Measurements from ENCODE around the gene TMEM232.

The TMEM232 gene

GRCh38 chr5:110398951-110399350 is 327.5 kb downstream of the TMEM232 start:
- TF ChIP-seq CTCF (IDR thresholded peaks at IDR 0.05) = no peak
- no peak for DNase-seq (ENCODE audit: low spot score)
- Histone ChIP-seq H3K4me3 (no peak overlapping the region), H3K27ac (no peak overlapping the region)

GRCh38 chr5:110397281-110397680 is 329.2 kb downstream of the TMEM232 start:
- TF ChIP-seq CTCF (IDR thresholded peaks at IDR 0.05) = no peak
- H3K27ac ChIP-seq = no peak overlapping the region
- DNase-seq (ENCODE audit: low spot score) = no peak
- H3K4me3 ChIP-seq = no peak overlapping the region

GRCh38 chr5:110386782-110387181 is 339.7 kb downstream of the TMEM232 start:
- Histone ChIP-seq H3K27ac (no peak overlapping the region), H3K4me3 (no peak overlapping the region)
- no peak for DNase-seq (ENCODE audit: low spot score)
- no peak for TF ChIP-seq CTCF (IDR thresholded peaks at IDR 0.05)

GRCh38 chr5:110383231-110383630 is 343.2 kb downstream of the TMEM232 start:
- TF ChIP-seq CTCF (IDR thresholded peaks at IDR 0.05) = no peak
- Histone ChIP-seq H3K27ac (no peak overlapping the region), H3K4me3 (no peak overlapping the region)
- DNase-seq (ENCODE audit: low spot score) = no peak

GRCh38 chr5:110377943-110378342 is 348.5 kb downstream of the TMEM232 start:
- TF ChIP-seq CTCF (IDR thresholded peaks at IDR 0.05) = no peak
- no peak for DNase-seq (ENCODE audit: low spot score)
- Histone ChIP-seq H3K4me3 (no peak overlapping the region), H3K27ac (no peak overlapping the region)

GRCh38 chr5:110377361-110377760 is 349.1 kb downstream of the TMEM232 start:
- no peak for DNase-seq (ENCODE audit: low spot score)
- no peak overlapping the region for H3K4me3 ChIP-seq
- H3K27ac ChIP-seq = no peak overlapping the region
- TF ChIP-seq CTCF (IDR thresholded peaks at IDR 0.05) = no peak

- no peak for DNase-seq (ENCODE audit: low spot score)
- Histone ChIP-seq H3K4me3 (no peak overlapping the region), H3K27ac (no peak overlapping the region)
- no peak for TF ChIP-seq CTCF (IDR thresholded peaks at IDR 0.05)
Observed at GRCh38 chr5:110376281-110376951, 350.1 kb downstream of the TMEM232 start.
